HG03442 (cell line): Measurements from ENCODE around the gene SINHCAF.
"Not testable (repeated sequence)": the region's sequence is repeated elsewhere in the genome, so short reads cannot be mapped to it uniquely, and the experiment has no call there.

Source experiments
- ATAC-seq: cut with Tn5 transposase; IDR thresholded peaks from one replicate; pipeline ENCODE4 v1.9.1; 2021; ENCODE audit warnings: mild to moderate bottlenecking, moderate library complexity; ENCODE audit not compliant: unreplicated experiment

The SINHCAF gene, protein sequence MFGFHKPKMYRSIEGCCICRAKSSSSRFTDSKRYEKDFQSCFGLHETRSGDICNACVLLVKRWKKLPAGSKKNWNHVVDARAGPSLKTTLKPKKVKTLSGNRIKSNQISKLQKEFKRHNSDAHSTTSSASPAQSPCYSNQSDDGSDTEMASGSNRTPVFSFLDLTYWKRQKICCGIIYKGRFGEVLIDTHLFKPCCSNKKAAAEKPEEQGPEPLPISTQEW

DNA sequence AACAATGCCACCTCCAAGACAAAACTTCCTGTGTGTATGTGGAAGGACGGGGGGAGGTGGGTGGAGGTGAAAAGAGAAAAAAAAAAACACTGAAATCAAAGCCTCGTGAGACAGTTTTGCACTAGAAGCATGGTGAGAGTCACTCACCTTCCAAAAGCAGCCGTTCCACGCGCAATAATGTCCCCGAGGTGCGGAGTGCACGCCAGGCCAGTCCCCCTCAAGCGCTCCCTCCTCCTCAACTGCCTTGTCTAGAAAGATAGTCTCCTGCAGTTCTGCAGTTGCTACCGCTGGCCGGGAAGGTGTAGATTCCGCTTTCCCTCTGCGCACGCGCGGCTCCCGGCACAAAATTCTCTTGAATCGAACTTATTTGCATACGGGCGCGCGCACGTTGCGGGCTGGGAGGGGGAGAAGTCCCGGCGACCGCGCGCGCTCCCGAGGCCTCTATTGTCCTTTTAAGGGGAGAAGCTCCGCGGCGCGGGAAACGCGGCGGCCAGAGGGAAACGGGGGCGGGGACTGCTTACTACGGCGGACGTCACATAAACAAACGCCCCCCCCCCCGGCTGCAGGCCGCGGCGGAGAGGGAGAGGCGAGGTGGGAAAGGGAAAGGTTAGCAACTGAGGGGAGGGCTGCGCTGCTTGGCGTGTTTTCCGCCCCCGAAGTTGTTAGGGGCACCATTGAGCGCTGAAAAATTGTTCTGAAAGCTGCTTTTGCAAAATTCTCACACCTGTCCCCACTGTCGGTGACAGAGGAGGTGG, at the start of gene SINHCAF:
Gene SINHCAF, minus strand, starts transcription at position 274 of the 755 bp plus-strand sequence. CDS start 27,946 bp downstream, outside the sequence.
- peak; percentile 54 for ATAC-seq

DNA sequence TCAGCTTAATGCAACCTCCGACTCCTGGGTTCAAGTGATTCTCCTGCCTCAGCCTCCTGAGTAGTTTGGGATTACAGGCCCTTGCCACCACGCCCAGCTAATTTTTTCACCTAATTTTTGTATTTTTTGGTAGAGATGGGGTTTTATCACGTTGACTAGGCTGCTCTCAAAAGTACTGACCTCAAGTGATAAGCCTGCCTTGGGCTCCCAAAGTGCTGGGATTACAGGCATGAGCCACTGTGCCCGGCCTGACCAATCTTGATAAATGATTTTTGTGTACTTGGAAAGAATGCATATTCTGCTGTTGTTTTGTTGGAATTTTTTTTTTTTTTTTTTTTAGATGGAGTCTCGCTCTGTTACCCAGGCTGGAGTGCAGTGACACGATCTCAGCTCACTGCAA, 49.5 kb upstream of the SINHCAF start:
- ATAC-seq: not testable (repeated sequence)

DNA sequence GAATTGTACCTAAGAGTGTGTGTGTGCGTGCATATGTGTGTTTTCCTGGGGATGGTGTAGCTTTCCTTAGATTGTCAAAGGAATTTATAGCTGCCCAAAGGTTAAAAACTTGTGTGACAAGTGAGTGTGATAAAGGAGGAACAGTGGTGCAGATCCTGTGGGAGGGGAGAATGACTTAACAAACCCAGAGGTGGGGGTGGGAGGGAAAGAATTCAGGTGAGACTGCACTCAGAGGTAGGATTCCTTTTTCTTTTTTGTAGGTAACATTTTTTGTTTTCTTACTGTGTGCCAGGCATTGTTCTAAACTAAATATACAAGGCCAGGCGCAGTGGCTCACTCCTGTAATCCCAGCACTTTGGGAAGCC, 45.3 kb upstream of the SINHCAF start:
- no peak for ATAC-seq

DNA sequence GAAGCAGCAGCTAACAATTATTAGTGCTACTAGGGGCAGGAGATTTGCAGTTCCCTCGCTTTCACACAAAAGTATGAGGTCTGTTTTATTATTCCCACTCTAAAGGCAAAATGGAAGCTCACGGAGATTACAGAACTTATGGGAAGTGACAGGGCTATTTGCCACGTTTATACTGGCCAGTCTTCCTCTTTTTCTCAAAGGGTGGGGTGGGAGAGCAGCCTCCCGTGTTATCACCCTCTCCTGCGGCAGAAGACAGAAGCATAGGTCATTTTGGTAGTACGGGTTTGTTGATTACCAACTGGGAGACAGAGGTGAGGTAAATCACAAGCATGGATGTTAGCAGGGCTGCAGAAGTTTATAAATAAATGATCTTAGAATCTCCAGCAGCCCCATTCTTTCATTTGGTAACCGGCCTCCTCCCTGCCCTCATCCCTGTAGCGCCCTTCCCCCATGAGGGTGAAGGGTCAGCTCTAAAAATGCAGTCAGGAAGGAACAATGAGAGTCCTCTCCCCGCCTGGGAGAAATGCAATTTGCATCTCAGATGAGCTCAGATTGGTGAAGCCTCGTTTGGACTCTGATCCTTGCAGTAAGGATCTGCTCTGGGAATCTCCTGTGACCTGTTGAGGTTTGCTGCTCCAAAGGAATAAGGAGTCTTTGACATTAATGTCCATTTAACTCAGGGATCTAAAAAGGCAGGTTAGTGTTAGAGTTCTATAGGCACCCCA, 44.7 kb upstream of the SINHCAF start:
- ATAC-seq: no peak

DNA sequence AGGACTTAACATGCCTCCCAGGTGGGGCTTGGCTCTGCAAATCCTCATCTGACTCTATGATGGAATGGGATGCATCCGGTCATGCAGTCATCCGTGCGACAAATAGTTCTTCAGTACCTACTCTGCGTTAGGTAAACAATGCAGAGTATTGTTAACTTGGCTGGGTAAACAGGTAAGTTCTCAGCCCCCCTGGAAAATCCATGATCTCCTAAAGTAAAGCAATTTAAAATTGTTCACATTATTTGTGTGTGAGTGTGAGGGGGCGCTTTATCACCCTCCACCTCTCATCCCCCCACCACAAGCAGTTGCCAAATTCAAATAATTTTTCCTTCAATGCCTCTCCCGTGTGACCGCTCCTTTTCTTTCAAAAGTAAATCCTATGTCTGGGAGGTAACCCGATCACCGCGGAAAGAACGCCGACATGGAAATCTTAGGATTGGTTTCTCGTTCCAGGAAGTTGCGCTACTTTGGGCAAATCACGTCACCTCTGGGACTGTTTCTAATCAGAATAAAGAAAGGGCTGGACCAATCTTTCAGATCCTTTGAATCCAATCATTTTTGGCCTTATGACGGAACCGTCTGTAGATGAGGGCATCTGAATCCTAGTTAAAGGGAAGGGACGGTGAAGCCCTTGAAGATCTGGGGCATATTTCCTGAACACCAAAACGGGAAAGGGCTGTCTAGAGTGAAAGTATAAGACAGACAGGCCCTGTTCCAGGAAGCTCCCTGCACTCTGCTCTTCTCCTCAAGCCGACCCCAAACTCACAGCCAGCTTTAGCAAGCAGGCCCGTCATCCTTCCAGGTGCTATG, 44.0 kb upstream of the SINHCAF start:
- ATAC-seq: no peak

DNA sequence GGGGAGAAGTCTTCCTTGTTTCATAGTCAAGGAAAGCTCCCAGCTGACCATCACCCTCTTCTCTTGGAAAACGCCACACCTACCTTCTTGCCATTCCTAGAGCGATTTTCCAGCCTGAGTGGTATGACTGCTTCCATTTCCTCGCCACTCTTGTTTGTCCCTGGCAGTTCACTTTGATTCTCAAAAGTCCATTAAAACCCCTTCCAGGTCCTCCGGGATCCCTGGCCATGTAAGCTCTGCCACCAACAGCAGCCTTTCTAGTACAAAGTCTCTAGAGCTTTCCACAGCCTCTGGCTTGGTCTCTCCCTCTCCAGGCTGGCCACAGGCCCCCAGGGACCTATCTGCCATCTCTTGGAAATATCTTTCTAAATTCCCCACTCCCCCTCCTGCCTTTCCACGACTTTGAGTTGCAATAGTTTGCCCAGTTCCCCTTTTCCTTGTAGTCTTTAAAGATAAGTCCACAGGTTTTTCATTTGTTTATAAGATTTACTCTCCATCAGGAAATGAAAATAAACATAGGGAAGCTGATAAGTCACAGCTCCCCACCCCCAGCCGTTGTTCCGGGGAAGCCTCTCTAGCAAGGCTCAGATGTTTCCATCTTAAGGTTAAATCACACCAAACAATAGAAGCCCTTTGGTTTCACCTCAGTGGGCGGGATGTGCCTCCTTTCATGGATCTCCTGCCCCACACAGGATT, 42.9 kb upstream of the SINHCAF start:
- ATAC-seq: no peak

DNA sequence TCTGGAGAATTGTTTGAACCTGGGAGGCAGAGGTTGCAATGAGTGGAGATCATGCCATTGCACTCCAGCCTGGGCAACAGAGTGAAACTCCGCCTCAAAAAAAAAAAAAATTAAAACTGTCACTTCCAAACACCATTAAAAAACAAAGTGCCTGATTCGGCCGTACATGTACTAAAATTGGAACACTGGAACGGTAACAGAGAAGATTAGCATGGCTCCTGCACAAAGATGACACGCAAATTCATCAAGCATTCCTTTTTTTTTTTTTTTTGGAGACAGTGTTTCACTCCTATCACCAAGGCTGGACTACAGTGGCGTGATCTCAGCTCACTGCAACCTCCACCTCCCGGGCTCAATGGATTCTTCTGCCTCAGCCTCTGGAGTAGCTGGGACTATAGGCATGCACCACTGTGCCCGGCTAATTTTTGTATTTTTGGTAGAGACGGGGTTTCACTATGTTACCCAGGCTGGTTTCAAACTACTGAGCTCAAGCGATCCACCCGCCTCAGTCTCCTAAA, 40.2 kb upstream of the SINHCAF start:
- ATAC-seq: no peak

DNA sequence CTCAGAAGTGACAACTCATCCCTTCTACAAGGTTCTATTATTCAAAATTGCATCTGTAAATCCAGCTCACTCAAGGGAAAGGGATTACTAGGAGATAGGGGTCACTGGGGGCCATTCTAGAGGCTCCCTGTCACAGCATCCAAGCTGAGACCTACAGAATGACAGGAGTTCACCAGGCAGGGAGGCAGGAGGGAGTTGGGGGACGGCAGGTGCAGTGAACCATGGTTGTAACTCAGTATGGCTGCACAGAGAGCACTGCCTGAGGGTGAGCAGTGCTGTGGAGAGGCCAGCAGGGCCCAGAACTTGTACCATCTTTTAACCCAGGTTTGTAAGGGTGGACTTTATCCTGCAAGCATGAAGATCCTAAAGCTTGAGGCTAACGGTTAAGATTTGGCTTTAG, 37.9 kb upstream of the SINHCAF start:
- no peak for ATAC-seq

DNA sequence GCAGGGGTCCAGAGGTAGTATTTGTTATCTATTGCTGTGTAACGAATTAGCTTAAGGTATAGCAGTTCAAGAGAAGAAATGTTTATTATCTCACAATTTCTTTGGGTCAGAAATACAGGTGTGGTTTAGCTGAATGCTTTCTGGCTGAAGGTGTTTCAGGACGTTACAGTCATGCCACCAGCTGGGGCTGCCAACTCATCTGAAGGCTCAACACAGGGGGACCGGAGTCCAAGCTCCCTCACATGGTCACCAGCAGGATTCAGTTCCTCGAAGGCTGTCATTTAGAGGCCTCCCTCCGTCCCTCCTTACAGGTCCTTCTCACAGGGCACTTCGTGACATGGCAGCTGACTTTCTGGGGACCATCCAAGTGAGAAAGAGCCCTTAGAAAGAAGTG, 37.5 kb upstream of the SINHCAF start:
- peak; percentile 10 for ATAC-seq

DNA sequence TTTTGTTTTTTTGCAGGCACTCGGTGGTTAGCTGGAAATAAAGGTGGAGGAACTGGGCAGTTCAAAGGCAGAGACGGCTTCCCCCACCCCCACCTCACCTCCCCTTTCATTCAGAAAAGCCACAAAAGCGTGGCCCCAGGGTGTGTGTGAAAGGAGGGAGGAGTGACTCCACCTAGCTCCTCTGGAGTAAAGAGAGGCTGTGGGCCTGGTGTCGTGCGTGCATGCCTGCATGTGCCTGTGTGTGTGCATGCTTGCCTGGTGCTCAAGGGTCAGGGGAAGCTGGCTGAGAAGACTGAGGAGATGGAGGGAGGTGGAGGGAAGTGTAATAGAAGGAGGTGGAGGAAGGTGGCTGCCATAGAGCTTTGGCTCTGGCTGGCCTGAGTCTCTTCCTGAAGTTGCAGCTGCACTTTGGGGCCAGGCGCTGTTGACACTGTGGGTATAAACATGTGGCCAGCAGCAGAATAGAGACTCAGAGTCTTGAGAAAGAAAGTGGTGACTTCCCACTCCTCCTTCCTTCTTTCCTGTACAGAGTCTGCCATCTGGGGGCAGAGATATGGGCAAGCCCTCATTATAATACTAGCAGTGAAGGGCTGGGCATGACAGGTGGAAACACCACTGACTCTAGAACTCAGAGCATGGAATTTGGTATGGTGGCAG, 36.9 kb upstream of the SINHCAF start:
- ATAC-seq: peak; percentile 73

DNA sequence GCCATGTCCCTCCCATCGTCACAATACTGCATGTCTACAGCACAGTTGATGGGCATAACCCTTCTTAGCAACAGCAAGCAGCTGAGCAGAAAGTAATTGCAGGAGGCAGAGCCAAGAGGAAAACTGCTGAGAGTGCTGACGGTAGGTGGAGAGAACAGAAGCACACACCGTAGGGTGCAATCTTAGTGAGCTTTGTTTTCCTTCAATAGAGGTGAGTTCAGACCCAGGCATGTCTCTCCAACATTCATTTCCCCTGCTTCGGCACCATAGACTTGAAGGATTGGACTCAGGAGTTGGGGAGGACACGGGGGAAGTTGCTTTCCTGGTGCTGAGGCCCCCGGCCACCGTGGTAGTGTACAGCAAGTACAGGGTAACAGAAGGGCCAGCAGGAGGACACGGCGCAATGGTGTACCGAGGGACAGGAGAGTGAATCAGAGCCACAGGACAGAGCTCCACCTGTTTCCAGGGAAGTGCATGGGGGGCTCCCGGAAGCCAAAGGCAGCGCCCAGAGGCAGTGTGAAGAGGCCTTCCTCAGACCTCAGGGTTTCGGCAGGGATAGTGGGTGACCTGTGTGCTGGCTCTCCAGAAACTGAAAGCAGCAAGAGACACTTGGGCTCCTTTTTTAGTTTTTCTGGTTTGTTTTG, 36.3 kb upstream of the SINHCAF start:
- ATAC-seq: peak; percentile 35

DNA sequence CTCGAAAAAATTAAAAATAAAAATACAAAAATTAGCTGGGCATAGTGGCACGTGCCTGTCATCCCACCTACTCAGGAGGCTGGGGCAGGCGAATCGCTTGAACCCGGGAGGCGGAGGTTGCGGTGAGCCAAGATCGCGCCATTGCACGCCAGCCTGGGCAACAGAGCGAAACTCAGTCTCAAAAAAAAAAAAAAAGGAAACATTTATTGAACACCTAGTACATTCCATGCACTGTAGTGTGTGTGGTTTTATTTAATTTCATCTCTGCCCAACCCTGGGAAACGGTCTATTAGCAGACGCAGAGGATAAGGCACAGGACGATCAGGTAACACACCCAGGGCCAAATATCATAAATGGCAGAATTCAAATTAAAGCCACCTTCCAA, 35.8 kb upstream of the SINHCAF start:
- ATAC-seq: no peak

DNA sequence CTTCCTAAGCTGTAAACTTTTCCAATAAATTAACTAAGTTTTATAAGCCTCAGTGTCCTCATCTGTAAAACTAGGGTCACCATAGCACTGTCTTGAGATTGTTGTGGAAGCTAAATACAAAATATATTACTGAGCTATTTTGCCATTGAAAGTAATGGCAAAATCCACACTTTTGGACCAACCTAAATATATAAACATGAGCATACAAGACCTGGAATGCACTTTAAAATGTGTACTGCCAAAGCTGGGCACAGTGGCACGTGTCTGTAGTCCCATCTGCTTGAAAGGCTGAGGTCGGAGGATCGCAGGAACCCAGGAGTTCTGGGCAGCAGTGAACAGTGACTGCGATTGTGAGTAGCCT, 29.8 kb upstream of the SINHCAF start:
- no peak for ATAC-seq

DNA sequence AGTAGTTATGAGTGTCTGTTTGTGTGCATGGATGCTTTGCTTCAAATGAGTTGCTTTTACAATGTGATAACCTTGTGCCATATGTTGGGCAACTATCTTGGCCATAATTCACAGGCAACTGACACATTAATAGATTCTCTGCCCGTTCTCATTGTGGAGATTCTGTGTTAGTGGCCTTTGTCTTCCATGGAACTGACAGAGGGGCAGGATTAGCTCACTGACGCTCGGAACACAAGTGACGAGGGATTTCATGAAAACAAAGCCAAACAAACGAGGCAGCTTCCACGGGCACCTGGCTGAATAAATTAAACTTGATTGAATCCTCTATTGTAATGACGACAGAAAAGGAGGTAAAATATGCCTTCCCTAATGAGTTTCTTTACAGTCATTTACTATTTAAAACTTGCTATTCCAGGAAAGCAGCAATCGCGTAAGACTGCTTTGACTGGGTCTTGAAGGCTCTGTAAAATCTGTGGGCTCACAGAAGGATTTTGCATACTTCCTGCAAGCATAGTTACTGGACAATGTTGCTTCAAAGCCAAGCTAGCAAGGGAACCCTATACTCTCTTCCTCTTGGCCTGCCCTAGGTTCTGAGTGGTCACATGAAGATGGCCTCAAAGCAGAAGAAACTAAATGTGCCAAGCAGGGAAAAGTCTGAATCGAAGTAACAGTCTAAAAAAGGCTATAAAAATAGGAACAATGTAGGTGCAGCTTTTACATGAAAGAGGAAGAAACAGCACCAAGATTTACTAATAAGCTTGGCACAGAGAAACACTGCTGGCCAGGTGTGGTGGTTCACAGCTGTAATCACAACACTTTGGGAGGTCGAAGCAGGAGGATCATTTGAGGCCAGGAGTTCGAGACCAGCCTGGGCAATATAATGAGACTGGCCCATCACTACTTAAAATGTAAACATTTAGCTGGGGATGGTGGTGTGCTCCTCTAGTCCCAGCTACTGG, 28.1 kb upstream of the SINHCAF start:
- ATAC-seq: no peak

DNA sequence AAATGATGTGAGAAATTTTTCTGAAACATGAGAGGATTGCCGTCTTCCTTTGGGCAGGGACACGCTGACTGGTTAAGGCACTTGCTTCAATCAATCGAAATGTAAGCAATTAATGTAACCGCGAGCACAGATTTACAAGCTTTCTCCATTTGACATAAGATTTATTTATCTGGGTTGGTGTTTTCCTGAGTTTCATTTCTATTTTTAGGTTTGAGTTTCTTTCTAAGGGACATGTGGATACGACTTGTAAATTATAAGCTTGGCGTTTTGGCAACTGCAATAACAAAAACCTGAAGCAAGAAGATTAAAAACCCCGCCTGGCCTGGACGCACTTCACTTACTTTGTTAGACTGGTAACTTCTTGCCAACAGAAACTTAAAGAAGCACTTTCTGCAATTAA, 20.3 kb upstream of the SINHCAF start:
- ATAC-seq: no peak

DNA sequence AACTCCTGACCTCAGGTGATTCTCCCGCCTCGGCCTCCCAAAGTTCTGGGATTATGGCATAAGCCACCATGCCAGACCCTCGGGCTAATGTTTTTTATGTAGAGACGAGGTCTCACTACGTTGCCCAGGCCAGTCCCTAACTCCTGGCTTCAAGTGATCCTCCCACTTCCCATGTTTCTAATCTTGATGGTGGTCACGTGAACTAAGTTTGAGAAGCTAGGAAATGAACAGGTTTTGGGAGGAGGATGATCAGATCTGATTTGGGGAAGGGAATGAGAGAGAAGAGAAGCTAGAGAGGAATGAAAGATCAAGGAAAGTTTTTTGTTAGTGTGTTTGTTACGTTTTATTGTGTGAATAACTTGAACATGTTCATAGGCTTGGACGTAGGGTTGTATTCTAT, 17.2 kb upstream of the SINHCAF start:
- no peak for ATAC-seq

DNA sequence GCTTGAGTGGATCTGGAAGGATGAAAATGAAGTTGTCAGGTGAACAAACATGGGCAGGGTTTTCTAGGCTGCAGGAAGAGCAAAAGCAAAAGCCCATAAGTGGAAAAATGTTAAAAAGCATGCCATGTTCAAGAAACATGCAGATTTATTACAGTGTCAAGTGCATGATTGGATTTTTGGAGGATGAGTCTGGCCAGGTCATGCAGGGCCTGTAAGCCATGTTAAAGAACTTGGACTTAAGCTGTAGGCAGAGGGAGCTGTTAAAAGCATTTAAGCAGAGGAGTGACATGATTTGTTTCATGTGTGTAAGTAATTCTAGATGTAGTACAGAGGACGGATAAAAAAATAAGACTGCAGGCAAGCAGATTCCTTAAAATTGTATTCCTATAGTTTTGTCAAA, 16.3 kb upstream of the SINHCAF start:
- no peak for ATAC-seq

DNA sequence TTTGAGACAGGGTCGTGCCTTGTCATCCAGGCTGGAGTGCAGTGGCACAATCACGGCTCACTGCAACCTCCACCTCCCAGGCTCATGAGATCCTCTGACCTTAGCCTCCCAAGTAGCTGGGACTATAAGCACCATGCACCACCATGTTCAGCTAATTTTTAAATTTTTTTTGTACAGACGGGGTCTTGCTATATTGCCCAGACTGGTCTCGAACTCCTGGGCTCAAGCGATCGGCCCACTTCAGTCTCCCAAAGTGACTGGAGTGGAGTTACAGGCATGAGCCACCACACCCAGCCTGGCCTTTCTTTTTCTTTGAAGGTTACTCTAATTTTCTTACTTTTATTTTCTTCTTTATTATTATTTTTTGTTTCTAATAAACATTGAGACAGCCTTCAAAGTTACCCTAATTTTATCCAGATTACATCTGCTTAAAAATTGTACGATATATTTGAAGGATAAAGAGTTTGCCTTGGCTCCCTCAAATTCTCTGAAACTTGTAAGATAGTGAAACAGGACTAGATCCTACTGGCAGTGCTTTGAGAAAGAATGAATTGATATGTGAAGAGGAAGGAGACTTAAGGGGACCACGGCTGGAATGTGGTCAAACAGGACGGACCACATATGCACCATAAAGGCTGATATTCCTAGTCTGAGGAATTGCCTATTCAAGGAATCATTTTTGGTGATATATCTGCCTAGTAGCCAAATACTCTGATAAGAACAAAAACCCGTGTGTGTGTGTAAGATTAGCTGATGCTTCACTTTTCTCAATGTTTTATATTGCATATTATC, 14.1 kb upstream of the SINHCAF start:
- no peak for ATAC-seq
